Thoracic aorta (tissue), 2 donors: ENCODE data around the gene ASS1. TPM values are rescaled to one million over a fixed set of nuclear protein-coding genes. Genes with fewer than 3 reads are reported as not detected.

Experiments
- ATAC-seq: fragments of 150-250 bp; one replicate; pipeline ENCODE4 v1.8.0; 2017; ENCODE audit warnings: low read depth; ENCODE audit not compliant: insufficient number of reproducible peaks, low FRiP score
- DNase-seq: peaks from one replicate; pipeline ENCODE4 v3.0.0-alpha.2; 2020; ENCODE audit warnings: low spot score
- H3K27ac ChIP-seq, 2 donors: fragments of 200-600 bp; sonication (generic); 1 replicate in 1 of 2; 2 replicates in 1 of 2; pipeline ENCODE4 v1.5.1; 2016; ENCODE audit warnings: mild to moderate bottlenecking in 2 of 2, moderate library complexity in 2 of 2
- H3K27me3 ChIP-seq: fragments of 200-600 bp; sonication (generic); replicated peaks from 2 replicates; pipeline ENCODE4 v1.6.0; 2016; ENCODE audit warnings: mild to moderate bottlenecking; ENCODE audit not compliant: insufficient read depth
- H3K36me3 ChIP-seq: fragments of 200-600 bp; sonication (generic); one replicate; pipeline ENCODE4 v1.5.1; 2016
- H3K4me1 ChIP-seq, 2 donors: fragments of 200-600 bp; sonication (generic); 1 replicate in 1 of 2; 2 replicates in 1 of 2; pipeline versions ENCODE4 v1.5.1 to v1.6.0; 2016; ENCODE audit warnings: low read depth in 2 of 2, mild to moderate bottlenecking in 1 of 2; ENCODE audit not compliant: control insufficient read depth in 1 of 2
- H3K4me3 ChIP-seq: fragments of 200-600 bp; sonication (generic); 2 replicates; pipeline ENCODE4 v1.5.1; 2016; ENCODE audit warnings: mild to moderate bottlenecking
- H3K9me3 ChIP-seq: fragments of 200-600 bp; sonication (generic); 2 replicates; pipeline ENCODE4 v1.5.1; 2016
- CTCF ChIP-seq: fragments of 200-600 bp; sonication (generic); IDR thresholded peaks from one replicate; pipeline ENCODE4 v1.5.1; 2019; ENCODE audit warnings: antibody characterized with exemption
- total RNA-seq, 2 donors: library from RNA; depleted of rRNA; stranded (reverse); fragments of >200 nt; gene quantifications; one replicate each; pipeline versions ENCODE4 v1.1.0 to v1.2.3, GENCODE V29; 2016

Gene ASS1
- total RNA-seq, 2 donors from 2014 or later = 65.4 to 81.7 TPM

GRCh38 chr9:130437011-130437789 lies 7.6 kb upstream of the ASS1 start:
- ATAC-seq (no peak), DNase-seq (no peak)
- Histone ChIP-seq H3K9me3 (peaks cover 9% of the 10 kb centered on the region), H3K27ac (no peak overlapping the region), H3K27me3 (peaks cover 7% of the 10 kb centered on the region), H3K4me3 (no peak overlapping the region), H3K4me1 (peaks cover 0 to 14% of the 10 kb centered on the region in 2 donors), H3K36me3 (no peaks in the 10 kb centered on the region)
- no peak for TF ChIP-seq CTCF

GRCh38 chr9:130438382-130438981 lies 6.3 kb upstream of the ASS1 start:
- ATAC-seq = no peak
- peaks cover 7% of the 10 kb centered on the region for H3K27me3 ChIP-seq

GRCh38 chr9:130441031-130441430 lies 3.7 kb upstream of the ASS1 start:
- no peak for TF ChIP-seq CTCF
- Histone ChIP-seq H3K27ac (no peak overlapping the region), H3K9me3 (peaks cover 9% of the 10 kb centered on the region), H3K4me1 (peaks cover under 1 to 13% of the 10 kb centered on the region in 2 donors), H3K4me3 (no peak overlapping the region), H3K36me3 (no peaks in the 10 kb centered on the region), H3K27me3 (no peaks in the 10 kb centered on the region)
- DNase-seq = no peak
- no peak for ATAC-seq

More at GRCh38 chr9:130438382-130438981, 6.3 kb upstream of the ASS1 start:
- DNase-seq = no peak
- no peak for TF ChIP-seq CTCF
- peaks cover 9% of the 10 kb centered on the region for H3K9me3 ChIP-seq
- H3K27ac ChIP-seq = no peak overlapping the region
- H3K4me1 ChIP-seq = peaks cover 0 to 4% of the 10 kb centered on the region in 2 donors
- no peak overlapping the region for H3K4me3 ChIP-seq
- no peaks in the 10 kb centered on the region for H3K36me3 ChIP-seq

GRCh38 chr9:130442746-130443455 lies 1.9 kb upstream of the ASS1 start:
- Histone ChIP-seq H3K4me3 (no peak overlapping the region), H3K36me3 (no peaks in the 10 kb centered on the region), H3K4me1 (peaks cover 15 to 31% of the 10 kb centered on the region in 2 donors), H3K9me3 (peaks cover 9% of the 10 kb centered on the region), H3K27me3 (no peaks in the 10 kb centered on the region), H3K27ac (no peak overlapping the region)
- ATAC-seq (no peak), DNase-seq (no peak)
- no peak for TF ChIP-seq CTCF

- DNase-seq = no peak
- no peaks in the 10 kb centered on the region for H3K36me3 ChIP-seq
- no peak for ATAC-seq
- no peak overlapping the region for H3K4me3 ChIP-seq
- H3K9me3 ChIP-seq = peaks cover 9% of the 10 kb centered on the region
- no peak overlapping the region for H3K27ac ChIP-seq
- H3K4me1 ChIP-seq = peaks cover 15 to 34% of the 10 kb centered on the region in 2 donors
- TF ChIP-seq CTCF = no peak
- no peaks in the 10 kb centered on the region for H3K27me3 ChIP-seq
These were observed 1.3 kb upstream of the ASS1 start for GRCh38 chr9:130443456-130443801.
